Measurements from ENCODE around the gene RUNX3. TPM values are rescaled to one million over a fixed set of nuclear protein-coding genes. Genes with fewer than 3 reads are reported as not detected.
"Not testable (repeated sequence)": the region's sequence is repeated elsewhere in the genome, so short reads cannot be mapped to it uniquely, and the experiment has no call there.

The RUNX3 gene
- 1 to 10 TPM; 1.6 to 5.7 TPM for total RNA-seq
- long read RNA-seq, partial matches to known transcripts, result 2 of 2 reads
- long read RNA-seq, other reads (novel, unspliced or antisense), result 0 of 2 reads

GRCh38 chr1:24930260-24931145 is at the start of gene RUNX3:
Gene RUNX3, minus strand, starts transcription at chr1:24930276. Its CDS starts 408 bp downstream, at chr1:24929868.
- DNase-seq (peak; percentile 60 to 78), ATAC-seq (peak; percentile 50)
- intact Hi-C loops (cut with DNase I, micrococcal nuclease), result loop anchor here (10.0 kb wide), 2 partner anchors 104 to 274 kb away; no protein-coding TSS in a partner anchor

GRCh38 chr1:24979232-24979631 is 49.2 kb upstream of the RUNX3 start:
- DNase-seq; intact Hi-C loops (cut with DNase I, micrococcal nuclease); ATAC-seq: not testable (repeated sequence)

GRCh38 chr1:24978383-24979032 is 48.4 kb upstream of the RUNX3 start:
- intact Hi-C loops (cut with DNase I, micrococcal nuclease), result no loop called here
- ATAC-seq, result no peak
- no peak for DNase-seq

- ATAC-seq (no peak), DNase-seq (no peak)
- intact Hi-C loops (cut with DNase I, micrococcal nuclease), result no loop called here
These were observed 45.3 kb upstream of the RUNX3 start for GRCh38 chr1:24975391-24975790.

GRCh38 chr1:24973315-24973714 is 43.2 kb upstream of the RUNX3 start:
- DNase-seq (no peak), ATAC-seq (no peak)
- intact Hi-C loops (cut with DNase I, micrococcal nuclease), result no loop called here

GRCh38 chr1:24972915-24973242 is 42.8 kb upstream of the RUNX3 start:
- intact Hi-C loops (cut with DNase I, micrococcal nuclease), result no loop called here
- no peak for DNase-seq
- ATAC-seq, result no peak

- ATAC-seq, result no peak
- intact Hi-C loops (cut with DNase I, micrococcal nuclease), result no loop called here
- DNase-seq, result no peak
These were observed 42.3 kb upstream of the RUNX3 start for GRCh38 chr1:24972221-24972914.

- ATAC-seq (no peak), DNase-seq (no peak)
- intact Hi-C loops (cut with DNase I, micrococcal nuclease), result no loop called here
These were observed 41.1 kb upstream of the RUNX3 start for GRCh38 chr1:24970926-24971875.

GRCh38 chr1:24970399-24970753 is 40.3 kb upstream of the RUNX3 start:
- no peak for ATAC-seq
- DNase-seq, result no peak
- intact Hi-C loops (cut with DNase I, micrococcal nuclease), result no loop called here

- intact Hi-C loops (cut with DNase I, micrococcal nuclease), result no loop called here
- no peak for ATAC-seq
- no peak for DNase-seq
These were observed 39.7 kb upstream of the RUNX3 start for GRCh38 chr1:24969596-24970398.

GRCh38 chr1:24968941-24969585 is 39.0 kb upstream of the RUNX3 start:
- DNase-seq (no peak), ATAC-seq (no peak)
- intact Hi-C loops (cut with DNase I, micrococcal nuclease), result no loop called here

GRCh38 chr1:24967962-24968361 is 37.9 kb upstream of the RUNX3 start:
- ATAC-seq (no peak), DNase-seq (no peak)
- intact Hi-C loops (cut with DNase I, micrococcal nuclease), result no loop called here

- intact Hi-C loops (cut with DNase I, micrococcal nuclease), result no loop called here
These were observed 37.5 kb upstream of the RUNX3 start for GRCh38 chr1:24967555-24967954.

GRCh38 chr1:24966724-24967346 is 36.8 kb upstream of the RUNX3 start:
- no peak for ATAC-seq
- DNase-seq, result no peak
- intact Hi-C loops (cut with DNase I, micrococcal nuclease), result no loop called here

More at GRCh38 chr1:24967555-24967954, 37.5 kb upstream of the RUNX3 start:
- no peak for DNase-seq
- ATAC-seq, result no peak

- DNase-seq (no peak), ATAC-seq (no peak)
- intact Hi-C loops (cut with DNase I, micrococcal nuclease), result no loop called here
These were observed 36.1 kb upstream of the RUNX3 start for GRCh38 chr1:24966121-24966723.

- no peak for ATAC-seq
- intact Hi-C loops (cut with DNase I, micrococcal nuclease), result no loop called here
- DNase-seq, result no peak
These were observed 35.5 kb upstream of the RUNX3 start for GRCh38 chr1:24965571-24965930.

Data from left colon (tissue), 2 donors.